Stimulated activated CD8-positive, alpha-beta memory T cell treated with anti-CD3 and anti-CD28 coated beads, Interleukin-7, amount 100 ng/mL, for 48 hours (primary cell): Measurements from ENCODE around the gene STRA8.

Experiments used
- DNase-seq, 2 donors: peaks; one replicate each; pipeline ENCODE4 v3.0.0-alpha.2; 2020; ENCODE audit warnings: low read depth in 1 of 2; ENCODE audit errors: extremely low read depth in 1 of 2

The STRA8 gene

GRCh38 chr7:135236727-135237126, 3.1 kb downstream of the STRA8 start:
- no peak for DNase-seq

DNA sequence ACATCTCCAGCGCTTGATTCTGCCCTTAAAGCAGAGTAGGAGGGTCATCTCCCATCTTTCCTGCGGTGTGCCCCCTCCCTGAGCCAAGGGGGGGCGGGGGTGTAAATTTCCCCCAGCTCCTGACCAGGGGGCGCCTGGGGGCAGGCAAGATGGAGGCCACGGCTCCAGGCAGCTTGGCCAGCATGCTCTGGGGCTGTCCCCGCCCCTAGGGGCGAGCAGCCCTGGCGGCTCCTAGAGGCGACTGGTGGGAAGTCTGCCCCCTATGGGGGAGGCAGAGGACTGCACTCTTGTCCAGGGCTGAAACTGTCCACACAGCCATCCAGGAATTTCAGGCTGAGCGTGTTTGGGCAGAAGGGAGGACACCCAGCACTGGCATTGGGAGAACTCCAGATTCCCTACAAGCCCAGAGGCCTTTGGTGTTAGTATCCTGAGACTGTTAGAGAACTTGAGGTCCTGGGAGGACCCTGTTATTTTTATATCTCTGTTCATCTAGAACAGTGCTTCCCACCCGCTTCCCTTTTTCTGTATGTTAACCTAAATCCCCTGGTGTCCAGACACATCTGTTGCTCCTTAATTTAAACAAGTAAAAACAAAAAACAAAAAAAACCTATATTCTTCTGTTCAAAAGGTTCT, 4.6 kb downstream of the STRA8 start:
- no peak for DNase-seq

DNA sequence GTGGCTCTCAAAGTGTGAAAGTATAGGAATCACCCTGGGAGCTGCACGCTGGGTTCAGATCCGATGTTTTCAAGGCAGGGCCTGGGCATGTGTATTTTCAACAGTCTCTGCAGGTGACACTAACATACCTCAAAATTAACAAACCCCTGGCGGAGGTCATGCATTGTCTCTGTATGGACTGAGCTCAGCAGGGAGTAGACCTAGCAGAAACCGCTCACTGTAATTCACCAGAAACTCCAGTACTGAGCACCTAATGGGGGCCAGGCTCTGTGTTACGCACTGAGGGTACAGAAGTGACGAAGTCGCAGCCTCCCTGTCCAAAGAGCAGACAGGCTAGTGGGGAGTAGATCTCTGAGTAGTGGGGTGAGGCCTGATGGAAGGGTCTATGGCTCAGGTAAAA, 5.6 kb downstream of the STRA8 start:
- DNase-seq: no peak

DNA sequence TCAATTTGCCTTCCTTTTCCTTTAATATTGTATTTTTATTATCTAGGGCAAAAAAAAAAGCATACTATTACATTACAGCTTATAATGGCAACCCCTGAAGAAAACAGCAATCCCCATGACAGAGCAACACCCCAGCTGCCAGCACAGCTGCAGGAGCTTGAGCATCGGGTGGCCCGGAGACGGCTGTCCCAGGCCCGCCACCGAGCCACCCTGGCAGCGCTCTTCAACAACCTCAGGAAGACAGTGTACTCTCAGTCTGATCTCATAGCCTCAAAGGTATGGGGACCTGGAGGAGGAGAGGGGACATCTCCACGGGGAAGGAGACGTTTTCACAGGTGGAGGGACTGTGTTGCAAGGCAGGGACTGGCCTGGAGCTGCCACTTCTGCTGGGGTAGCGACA, 6.8 kb downstream of the STRA8 start:
- no peak for DNase-seq

GRCh38 chr7:135242096-135242684, 8.6 kb downstream of the STRA8 start:
- no peak for DNase-seq

DNA sequence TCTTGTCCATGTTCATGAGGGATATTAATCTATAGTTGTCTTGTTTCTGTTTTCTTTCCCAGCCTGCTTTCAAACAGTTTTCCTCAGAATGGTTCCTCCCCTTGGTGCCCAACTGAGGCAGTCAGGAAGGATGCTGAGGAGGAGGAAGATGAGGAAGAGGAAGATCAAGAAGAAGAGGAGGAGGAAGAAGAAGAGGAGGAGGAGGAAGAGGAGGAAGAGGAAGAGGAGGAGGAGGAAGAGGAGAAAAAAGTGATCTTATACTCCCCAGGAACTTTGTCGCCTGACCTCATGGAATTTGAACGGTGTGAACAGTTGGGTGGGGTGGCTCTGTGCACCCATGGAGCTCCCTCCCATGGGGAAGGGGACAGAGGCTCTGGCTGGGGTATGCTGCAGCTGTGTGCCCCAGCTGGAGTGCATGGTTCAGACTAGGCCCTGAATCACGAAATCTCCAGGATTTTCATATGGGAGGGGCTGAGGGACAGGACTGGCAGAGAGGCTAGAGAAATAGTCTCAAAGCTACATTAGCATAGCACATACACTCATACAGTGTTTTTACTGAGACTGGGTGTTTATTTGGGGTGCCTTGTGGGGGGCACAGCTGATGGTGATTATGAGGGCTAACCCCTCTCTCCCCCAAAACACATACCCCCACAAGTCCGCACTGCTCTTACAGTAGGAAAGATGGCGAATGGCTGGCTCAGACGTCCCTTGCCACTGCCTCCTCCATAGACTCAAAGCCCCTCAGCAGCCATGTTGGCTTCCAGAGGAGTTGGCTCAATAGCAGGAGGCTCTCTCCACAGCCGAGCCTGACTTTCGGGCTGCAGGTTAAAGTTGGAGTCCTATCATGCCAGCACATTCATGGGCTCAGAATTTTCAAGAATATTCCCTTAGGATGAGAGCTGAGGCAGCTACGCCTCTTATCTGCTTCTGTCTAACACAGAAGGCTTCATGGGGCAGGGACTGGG, 11.9 kb downstream of the STRA8 start:
- DNase-seq: no peak

DNA sequence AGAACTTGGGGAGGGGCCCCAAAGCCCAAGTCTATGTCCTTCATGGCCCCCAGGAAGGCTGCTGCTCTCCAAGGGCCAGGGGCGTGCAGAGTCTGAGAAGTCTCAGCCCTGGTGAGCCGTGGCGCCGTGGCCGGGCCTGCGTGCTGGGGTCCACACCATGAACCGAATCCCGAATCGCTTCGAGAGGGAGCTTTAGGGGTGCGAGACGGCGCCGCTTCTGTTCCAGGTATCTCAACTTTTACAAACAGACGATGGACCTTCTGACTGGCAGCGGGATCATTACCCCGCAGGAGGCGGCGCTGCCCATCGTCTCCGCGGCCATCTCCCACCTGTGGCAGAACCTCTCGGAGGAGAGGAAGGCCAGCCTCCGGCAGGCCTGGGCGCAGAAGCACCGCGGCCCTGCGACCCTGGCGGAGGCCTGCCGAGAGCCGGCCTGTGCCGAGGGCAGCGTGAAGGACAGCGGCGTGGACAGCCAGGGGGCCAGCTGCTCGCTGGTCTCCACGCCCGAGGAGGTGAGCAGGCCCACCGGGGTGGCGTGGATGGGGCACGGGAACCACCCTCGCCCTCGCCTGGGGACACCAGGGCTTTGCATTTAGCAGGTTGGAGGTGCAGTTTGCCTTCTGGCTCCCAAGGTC, 12.7 kb downstream of the STRA8 start:
- DNase-seq: no peak

DNA sequence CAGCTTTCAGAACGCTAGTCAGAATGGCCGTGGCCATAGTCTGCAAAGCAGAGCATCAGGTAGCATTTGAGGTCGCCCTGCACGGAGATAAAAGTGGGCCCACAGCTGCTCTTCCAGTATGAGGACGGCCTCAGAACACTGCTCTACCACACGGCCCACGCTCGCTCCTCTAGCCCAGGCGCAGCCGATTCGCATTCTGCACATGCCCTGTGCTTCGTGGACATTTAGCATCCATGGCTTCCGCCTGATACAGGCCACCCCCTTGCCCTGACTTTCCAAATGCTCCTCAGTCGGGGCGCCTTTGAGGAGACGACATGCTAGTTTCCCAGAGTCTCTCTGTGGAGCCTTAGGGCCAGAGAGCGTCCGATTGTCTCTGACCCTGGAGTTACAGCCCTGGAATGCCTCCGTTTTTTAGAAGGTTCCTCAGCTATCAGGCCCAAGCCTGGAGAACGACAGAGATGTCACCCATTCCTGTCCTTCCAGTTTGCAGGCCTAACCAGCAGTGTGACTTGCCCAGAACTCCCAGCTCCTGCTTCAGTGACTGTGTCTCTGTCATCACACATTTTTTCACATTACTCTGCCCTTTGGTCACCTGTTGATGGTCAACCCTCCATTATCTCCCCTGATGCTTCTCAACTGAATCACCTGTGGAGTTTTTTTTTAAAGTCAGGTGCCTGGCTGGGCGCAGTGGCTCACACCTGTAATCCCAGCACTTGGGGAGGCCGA, 14.3 kb downstream of the STRA8 start:
- no peak for DNase-seq

GRCh38 chr7:135248546-135248945, 14.9 kb downstream of the STRA8 start:
- no peak for DNase-seq

- DNase-seq: no peak
Observed at GRCh38 chr7:135251496-135252391, 18.1 kb downstream of the STRA8 start.

GRCh38 chr7:135253851-135254771, 20.5 kb downstream of the STRA8 start:
- no peak for DNase-seq

DNA sequence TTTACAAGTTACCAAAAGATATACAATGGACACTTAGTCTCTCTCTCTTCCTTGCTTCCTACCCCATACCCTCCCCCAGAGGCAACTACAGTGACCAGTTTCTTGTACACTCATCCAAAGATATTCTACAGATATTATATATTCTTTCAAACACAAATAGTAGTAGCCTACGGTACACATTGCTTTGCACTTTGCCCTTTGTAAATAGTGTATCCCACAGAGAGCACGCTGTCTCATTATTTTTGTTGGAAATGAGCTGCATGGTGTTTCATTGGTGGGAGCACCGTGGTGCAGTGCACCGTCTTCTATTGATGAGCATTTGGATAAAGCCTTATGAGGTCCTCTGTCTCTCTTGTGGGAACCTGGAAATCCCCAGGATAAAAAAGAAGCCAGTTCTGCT, 24.2 kb downstream of the STRA8 start:
- no peak for DNase-seq

DNA sequence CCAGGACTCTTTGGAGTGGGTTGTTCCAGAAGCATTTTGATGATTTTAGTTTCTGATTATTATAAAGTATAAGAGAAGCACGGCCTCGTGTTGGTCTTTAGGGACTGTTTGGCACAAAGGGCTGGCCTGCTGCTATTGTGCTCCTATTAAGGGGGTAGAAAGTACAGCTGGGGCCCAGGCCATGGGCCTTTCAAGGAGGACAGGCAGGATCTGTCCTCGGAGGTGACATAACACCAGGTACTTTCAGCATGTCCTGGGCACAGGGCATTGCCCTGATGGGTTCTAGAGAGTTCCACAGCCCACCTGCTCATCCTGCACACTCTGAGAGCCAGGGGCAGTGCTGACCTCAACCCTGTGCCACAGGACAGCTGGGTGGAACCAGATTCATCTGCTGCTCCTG, 24.9 kb downstream of the STRA8 start:
- no peak for DNase-seq

- DNase-seq: no peak
Observed at GRCh38 chr7:135259702-135260101, 26.1 kb downstream of the STRA8 start.

GRCh38 chr7:135260470-135260869, 26.8 kb downstream of the STRA8 start:
- DNase-seq: no peak

- no peak for DNase-seq
Observed at GRCh38 chr7:135260930-135261721, 27.5 kb downstream of the STRA8 start.

DNA sequence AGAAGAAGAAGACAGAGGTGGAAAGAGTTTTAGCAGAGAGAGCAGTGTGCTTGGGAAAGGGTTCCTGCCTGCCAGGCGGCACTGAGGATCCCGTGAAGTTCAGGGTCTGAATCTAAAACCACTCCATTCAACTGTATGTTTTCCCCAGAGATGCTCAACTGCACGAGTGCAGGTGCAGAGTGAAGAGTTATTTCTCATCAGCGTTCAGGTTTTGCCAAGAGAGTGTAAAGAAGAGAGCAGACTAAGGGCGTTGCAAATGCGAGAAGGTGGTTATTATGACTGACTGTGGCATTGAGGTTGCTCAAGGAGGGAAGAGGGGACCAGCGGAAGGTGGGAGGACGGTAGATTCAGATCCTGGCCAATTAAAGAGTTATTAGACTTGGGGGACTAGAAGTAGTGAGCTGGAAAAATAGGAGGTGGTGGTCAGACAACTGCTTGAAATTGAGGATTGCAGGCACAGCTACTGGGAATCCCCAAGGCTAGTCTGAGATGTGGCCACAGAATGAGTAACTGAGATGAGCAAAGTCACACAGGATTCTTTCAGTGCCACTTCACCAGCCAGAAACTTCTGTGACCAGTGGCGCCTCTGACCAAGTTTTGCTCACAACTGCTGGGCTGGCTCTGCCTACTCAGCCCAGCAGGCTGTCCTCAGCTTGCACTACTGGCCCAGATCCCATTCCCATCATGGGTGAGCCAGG, 29.1 kb downstream of the STRA8 start:
- no peak for DNase-seq
